Glutamatergic neuron (in vitro differentiated cells): ENCODE measurements around the gene HOXC4. TPM values are rescaled to one million over a fixed set of nuclear protein-coding genes. Genes with fewer than 3 reads are reported as not detected.
A peak's percentile ranks its signal among the peaks of the same experiment; 100 is the strongest.

Experiments
- DNase-seq: peaks from one replicate; pipeline ENCODE4 v3.0.0; 2022
- H3K27ac Mint-ChIP-seq: one replicate; pipeline ENCODE4 v1.8.0; 2020; ENCODE audit warnings: mild to moderate bottlenecking, mixed read lengths, inconsistent platforms; ENCODE audit not compliant: unreplicated experiment
- H3K27me3 Mint-ChIP-seq: one replicate; pipeline ENCODE4 v1.8.0; 2020; ENCODE audit warnings: mild to moderate bottlenecking, moderate library complexity, mixed read lengths, inconsistent platforms; ENCODE audit not compliant: unreplicated experiment
- H3K36me3 Mint-ChIP-seq: one replicate; pipeline ENCODE4 v1.8.0; 2020; ENCODE audit warnings: mild to moderate bottlenecking, mixed read lengths, inconsistent platforms; ENCODE audit not compliant: unreplicated experiment
- H3K4me1 Mint-ChIP-seq: one replicate; pipeline ENCODE4 v1.8.0; 2020; ENCODE audit warnings: mild to moderate bottlenecking, low read depth, mixed read lengths, inconsistent platforms; ENCODE audit not compliant: unreplicated experiment
- H3K4me3 Mint-ChIP-seq: one replicate; pipeline ENCODE4 v1.8.0; 2020; ENCODE audit warnings: mild to moderate bottlenecking, mixed read lengths, inconsistent platforms; ENCODE audit not compliant: unreplicated experiment
- H3K9me3 Mint-ChIP-seq: one replicate; pipeline ENCODE4 v1.8.0; 2020; ENCODE audit warnings: mild to moderate bottlenecking, moderate library complexity, mixed read lengths, inconsistent platforms; ENCODE audit not compliant: unreplicated experiment
- total RNA-seq: library from RNA; stranded (reverse); fragmentation: NEBNext Ultra II Directional; extraction: Animal tissue kit (Norgen Biotek cat#: 25700); gene quantifications from one replicate; pipeline ENCODE4 v1.2.1, GENCODE V29; 2021; ENCODE audit not compliant: unreplicated experiment
- TF ChIP-seq, protein P1 (sequence below): fragments of 200-600 bp; sonication (generic); IDR thresholded peaks from one replicate; pipeline ENCODE4 v1.5.0; 2021; ENCODE audit not compliant: partially characterized antibody, unreplicated experiment

Gene HOXC4
- total RNA-seq, 1 donor from 2014 or later, result not detected

DNA sequence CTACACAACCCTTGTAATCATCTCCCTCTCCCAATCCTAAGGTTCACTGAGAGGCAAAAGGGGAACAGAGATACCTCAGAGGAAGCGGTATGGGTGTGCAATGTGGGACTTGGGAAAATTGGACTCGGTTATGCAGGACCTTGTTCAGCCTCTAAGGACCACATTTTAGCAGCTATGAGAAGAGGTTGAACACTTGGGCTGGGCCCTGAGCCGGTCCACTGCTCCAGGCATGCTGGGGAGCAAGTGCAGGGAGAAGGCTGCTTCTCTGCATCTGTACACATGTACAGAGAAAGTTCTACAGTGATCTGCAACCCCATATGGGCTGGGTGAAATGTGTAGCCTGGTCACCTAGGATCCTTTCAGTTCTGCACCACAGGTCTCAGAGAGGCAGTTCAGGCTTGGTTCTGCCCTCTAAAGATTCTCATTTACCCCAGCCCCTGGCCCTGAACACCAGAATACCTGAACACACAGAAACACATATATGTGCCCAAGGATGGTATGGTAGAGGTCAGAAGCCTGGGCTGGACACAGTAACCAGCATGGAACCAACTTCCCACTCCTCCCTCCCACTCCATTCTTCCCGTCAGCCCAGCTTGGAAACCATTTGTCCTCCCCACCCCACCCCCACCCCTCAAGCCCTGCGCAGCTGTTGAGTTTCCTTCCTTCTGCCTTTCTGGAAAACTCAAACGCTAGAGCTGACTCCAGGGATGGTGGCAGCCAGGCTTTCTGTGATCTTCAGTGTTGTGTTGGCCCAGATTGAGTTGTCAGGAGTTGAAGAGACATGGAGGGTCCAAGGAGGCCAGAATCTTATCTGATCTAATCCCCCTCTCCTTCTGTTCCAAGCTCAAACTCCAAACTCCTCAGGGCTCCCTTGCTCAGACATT is 10.4 kb upstream of the HOXC4 start:
- DNase-seq, result no peak
- Mint-ChIP-seq H3K27me3 (peaks cover 29% of the 10 kb centered on the region), H3K9me3 (peaks cover 5% of the 10 kb centered on the region), H3K36me3 (no peaks in the 10 kb centered on the region), H3K4me3 (peak overlapping the region; percentile 15), H3K4me1 (peaks cover 9% of the 10 kb centered on the region), H3K27ac (peak overlapping the region; percentile 2)
- TF ChIP-seq, protein P1, sequence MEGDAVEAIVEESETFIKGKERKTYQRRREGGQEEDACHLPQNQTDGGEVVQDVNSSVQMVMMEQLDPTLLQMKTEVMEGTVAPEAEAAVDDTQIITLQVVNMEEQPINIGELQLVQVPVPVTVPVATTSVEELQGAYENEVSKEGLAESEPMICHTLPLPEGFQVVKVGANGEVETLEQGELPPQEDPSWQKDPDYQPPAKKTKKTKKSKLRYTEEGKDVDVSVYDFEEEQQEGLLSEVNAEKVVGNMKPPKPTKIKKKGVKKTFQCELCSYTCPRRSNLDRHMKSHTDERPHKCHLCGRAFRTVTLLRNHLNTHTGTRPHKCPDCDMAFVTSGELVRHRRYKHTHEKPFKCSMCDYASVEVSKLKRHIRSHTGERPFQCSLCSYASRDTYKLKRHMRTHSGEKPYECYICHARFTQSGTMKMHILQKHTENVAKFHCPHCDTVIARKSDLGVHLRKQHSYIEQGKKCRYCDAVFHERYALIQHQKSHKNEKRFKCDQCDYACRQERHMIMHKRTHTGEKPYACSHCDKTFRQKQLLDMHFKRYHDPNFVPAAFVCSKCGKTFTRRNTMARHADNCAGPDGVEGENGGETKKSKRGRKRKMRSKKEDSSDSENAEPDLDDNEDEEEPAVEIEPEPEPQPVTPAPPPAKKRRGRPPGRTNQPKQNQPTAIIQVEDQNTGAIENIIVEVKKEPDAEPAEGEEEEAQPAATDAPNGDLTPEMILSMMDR, result no peak

GRCh38 chr12:54044425-54045103 is 9.1 kb upstream of the HOXC4 start:
- peaks cover 36% of the 10 kb centered on the region for H3K27me3 Mint-ChIP-seq
- H3K27ac Mint-ChIP-seq, result no peak overlapping the region
- DNase-seq, result no peak
- H3K4me1 Mint-ChIP-seq, result peaks cover 9% of the 10 kb centered on the region
- H3K9me3 Mint-ChIP-seq, result peaks cover 10% of the 10 kb centered on the region
- no peaks in the 10 kb centered on the region for H3K36me3 Mint-ChIP-seq
- no peak overlapping the region for H3K4me3 Mint-ChIP-seq
- TF ChIP-seq, protein P1, result no peak

GRCh38 chr12:54045401-54045800 is 8.2 kb upstream of the HOXC4 start:
- Mint-ChIP-seq H3K27ac (no peak overlapping the region), H3K36me3 (no peaks in the 10 kb centered on the region), H3K4me1 (peaks cover 9% of the 10 kb centered on the region), H3K9me3 (peaks cover 7% of the 10 kb centered on the region), H3K4me3 (no peak overlapping the region), H3K27me3 (peaks cover 36% of the 10 kb centered on the region)
- TF ChIP-seq, protein P1, result no peak
- DNase-seq, result no peak

GRCh38 chr12:54045868-54046521 is 7.6 kb upstream of the HOXC4 start:
- no peak for DNase-seq
- H3K27me3 Mint-ChIP-seq, result peaks cover 38% of the 10 kb centered on the region
- no peak overlapping the region for H3K27ac Mint-ChIP-seq
- TF ChIP-seq, protein P1, result no peak
- H3K4me1 Mint-ChIP-seq, result peaks cover 9% of the 10 kb centered on the region
- no peaks in the 10 kb centered on the region for H3K36me3 Mint-ChIP-seq
- no peak overlapping the region for H3K4me3 Mint-ChIP-seq
- H3K9me3 Mint-ChIP-seq, result peaks cover 7% of the 10 kb centered on the region
